Measurements from ENCODE around the gene GLIPR2. TPM values are rescaled to one million over a fixed set of nuclear protein-coding genes. Genes with fewer than 3 reads are reported as not detected.

Gene GLIPR2
- polyA plus RNA-seq, 3 donors, result 213 to 528 (median 520) TPM

- Mint-ChIP-seq H3K4me3 (peak overlapping the region; percentile 95 to 97), H3K9me3 (no peaks in the 10 kb centered on the region), H3K27ac (peak overlapping the region in 6 of 7 donors; percentile 19 to 96 (median 92)), H3K27me3 (ENCODE audit: low read depth in 3 of 3) (peaks cover 5 to 8% (median 7%) of the 10 kb centered on the region in 3 donors), H3K4me1 (peaks cover 39% of the 10 kb centered on the region), H3K36me3 (peaks cover 11 to 16% of the 10 kb centered on the region in 2 donors)
- Histone ChIP-seq H4K20me1 (ENCODE audit: insufficient read depth, low read length) (peaks cover 37% of the 10 kb centered on the region), H3K4me2 (replicated peaks; ENCODE audit: extremely low read depth, low read length, poor library complexity, severe bottlenecking) (peak overlapping the region; percentile 82), H3K27me3 (ENCODE audit: control insufficient read depth in 2 of 2, insufficient read depth in 2 of 2, low read length in 2 of 2) (no peaks in the 10 kb centered on the region), H3K9ac (ENCODE audit: insufficient read depth, low read length, poor library complexity, severe bottlenecking) (peak overlapping the region; percentile 92), H3K4me3 (replicated peaks in 1 of 3; ENCODE audit: low read depth in 2 of 3, low read length in 3 of 3) (peak overlapping the region; percentile 79 to 85 (median 84)), H3K4me1 (ENCODE audit: control insufficient read depth in 1 of 2, insufficient read depth in 2 of 2, low read length in 2 of 2) (peaks cover 31 to 40% of the 10 kb centered on the region in 2 donors), H3K27ac (ENCODE audit: low read depth in 1 of 2, low read length in 2 of 2) (peak overlapping the region; percentile 86 to 92), H3K36me3 (replicated peaks in 1 of 2; ENCODE audit: control insufficient read depth in 1 of 2, insufficient read depth in 2 of 2, low read length in 2 of 2) (peaks cover 0 to 8% of the 10 kb centered on the region in 2 donors), H3K79me2 (ENCODE audit: insufficient read depth, low read length) (peaks cover 43% of the 10 kb centered on the region), H2AFZ (ENCODE audit: insufficient read depth, low read depth, low read length, poor library complexity, severe bottlenecking) (peak overlapping the region; percentile 85), H3K9me3 (replicated peaks in 1 of 2; ENCODE audit: control insufficient read depth in 1 of 2, insufficient read depth in 1 of 2, low read length in 2 of 2) (no peaks in the 10 kb centered on the region)
- peak in 2 of 3 donors; percentile 41 to 65 for DNase-seq
- intact Hi-C loops (cut with micrococcal nuclease), result no loop called here
- TF ChIP-seq, protein P1, sequence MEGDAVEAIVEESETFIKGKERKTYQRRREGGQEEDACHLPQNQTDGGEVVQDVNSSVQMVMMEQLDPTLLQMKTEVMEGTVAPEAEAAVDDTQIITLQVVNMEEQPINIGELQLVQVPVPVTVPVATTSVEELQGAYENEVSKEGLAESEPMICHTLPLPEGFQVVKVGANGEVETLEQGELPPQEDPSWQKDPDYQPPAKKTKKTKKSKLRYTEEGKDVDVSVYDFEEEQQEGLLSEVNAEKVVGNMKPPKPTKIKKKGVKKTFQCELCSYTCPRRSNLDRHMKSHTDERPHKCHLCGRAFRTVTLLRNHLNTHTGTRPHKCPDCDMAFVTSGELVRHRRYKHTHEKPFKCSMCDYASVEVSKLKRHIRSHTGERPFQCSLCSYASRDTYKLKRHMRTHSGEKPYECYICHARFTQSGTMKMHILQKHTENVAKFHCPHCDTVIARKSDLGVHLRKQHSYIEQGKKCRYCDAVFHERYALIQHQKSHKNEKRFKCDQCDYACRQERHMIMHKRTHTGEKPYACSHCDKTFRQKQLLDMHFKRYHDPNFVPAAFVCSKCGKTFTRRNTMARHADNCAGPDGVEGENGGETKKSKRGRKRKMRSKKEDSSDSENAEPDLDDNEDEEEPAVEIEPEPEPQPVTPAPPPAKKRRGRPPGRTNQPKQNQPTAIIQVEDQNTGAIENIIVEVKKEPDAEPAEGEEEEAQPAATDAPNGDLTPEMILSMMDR (IDR thresholded peaks at IDR 0.05), result no peak
- WGBS (ENCODE audit: insufficient coverage), result 0% methylated on average over 2 of the region's 9 CpGs
These were observed 53.4 kb downstream of the GLIPR2 start for GRCh38 chr9:36189976-36190375.

- no peaks in the 10 kb centered on the region for H3K9me3 Mint-ChIP-seq
- H2AFZ ChIP-seq (ENCODE audit: insufficient read depth, low read depth, low read length, poor library complexity, severe bottlenecking), result peak within 1 kb of the TSS; percentile 85
- under 1% methylated on average over 63 of the region's 68 CpGs for WGBS (ENCODE audit: insufficient coverage)
These were observed 54.1 kb downstream of the GLIPR2 start, which contains the start of gene CLTA for GRCh38 chr9:36190388-36191289. Gene CLTA, plus strand, starts transcription at chr9:36190921. Its CDS starts 136 bp downstream, at chr9:36191057.

More at GRCh38 chr9:36190388-36191289, 54.1 kb downstream of the GLIPR2 start, which contains the start of gene CLTA:
- no peaks in the 10 kb centered on the region for H3K9me3 ChIP-seq (replicated peaks in 1 of 2; ENCODE audit: control insufficient read depth in 1 of 2, insufficient read depth in 1 of 2, low read length in 2 of 2)
- peak within 1 kb of the TSS; percentile 92 for H3K9ac ChIP-seq (ENCODE audit: insufficient read depth, low read length, poor library complexity, severe bottlenecking)
- H3K4me3 Mint-ChIP-seq, result peak within 1 kb of the TSS; percentile 95 to 97
- peaks cover 5 to 8% (median 7%) of the 10 kb centered on the region in 3 donors for H3K27me3 Mint-ChIP-seq (ENCODE audit: low read depth in 3 of 3)
- peaks cover 50% of the 10 kb centered on the region for H3K79me2 ChIP-seq (ENCODE audit: insufficient read depth, low read length)
- H3K4me2 ChIP-seq (replicated peaks; ENCODE audit: extremely low read depth, low read length, poor library complexity, severe bottlenecking), result peak within 1 kb of the TSS; percentile 82
- intact Hi-C loops (cut with micrococcal nuclease), result no loop called here
- peaks cover 0 to 14% of the 10 kb centered on the region in 2 donors for H3K36me3 ChIP-seq (replicated peaks in 1 of 2; ENCODE audit: control insufficient read depth in 1 of 2, insufficient read depth in 2 of 2, low read length in 2 of 2)
- peaks cover 17 to 22% of the 10 kb centered on the region in 2 donors for H3K36me3 Mint-ChIP-seq
- TF ChIP-seq, protein P1 (IDR thresholded peaks at IDR 0.05), result peak; percentile 79
- H4K20me1 ChIP-seq (ENCODE audit: insufficient read depth, low read length), result peaks cover 43% of the 10 kb centered on the region
- peak within 1 kb of the TSS; percentile 92 to 99 (median 95) for H3K27ac Mint-ChIP-seq
- peak within 1 kb of the TSS; percentile 79 to 85 (median 84) for H3K4me3 ChIP-seq (replicated peaks in 1 of 3; ENCODE audit: low read depth in 2 of 3, low read length in 3 of 3)
- peaks cover 31 to 40% of the 10 kb centered on the region in 2 donors for H3K4me1 ChIP-seq (ENCODE audit: control insufficient read depth in 1 of 2, insufficient read depth in 2 of 2, low read length in 2 of 2)
- no peaks in the 10 kb centered on the region for H3K27me3 ChIP-seq (ENCODE audit: control insufficient read depth in 2 of 2, insufficient read depth in 2 of 2, low read length in 2 of 2)
- DNase-seq, result peak; percentile 97 to 99 (median 99)
- peak within 1 kb of the TSS; percentile 86 to 92 for H3K27ac ChIP-seq (ENCODE audit: low read depth in 1 of 2, low read length in 2 of 2)
- peaks cover 39% of the 10 kb centered on the region for H3K4me1 Mint-ChIP-seq
